ENCODE measurements around the gene HFM1.
"Not testable (repeated sequence)": the region's sequence is repeated elsewhere in the genome, so short reads cannot be mapped to it uniquely, and the experiment has no call there.

The HFM1 gene, protein sequence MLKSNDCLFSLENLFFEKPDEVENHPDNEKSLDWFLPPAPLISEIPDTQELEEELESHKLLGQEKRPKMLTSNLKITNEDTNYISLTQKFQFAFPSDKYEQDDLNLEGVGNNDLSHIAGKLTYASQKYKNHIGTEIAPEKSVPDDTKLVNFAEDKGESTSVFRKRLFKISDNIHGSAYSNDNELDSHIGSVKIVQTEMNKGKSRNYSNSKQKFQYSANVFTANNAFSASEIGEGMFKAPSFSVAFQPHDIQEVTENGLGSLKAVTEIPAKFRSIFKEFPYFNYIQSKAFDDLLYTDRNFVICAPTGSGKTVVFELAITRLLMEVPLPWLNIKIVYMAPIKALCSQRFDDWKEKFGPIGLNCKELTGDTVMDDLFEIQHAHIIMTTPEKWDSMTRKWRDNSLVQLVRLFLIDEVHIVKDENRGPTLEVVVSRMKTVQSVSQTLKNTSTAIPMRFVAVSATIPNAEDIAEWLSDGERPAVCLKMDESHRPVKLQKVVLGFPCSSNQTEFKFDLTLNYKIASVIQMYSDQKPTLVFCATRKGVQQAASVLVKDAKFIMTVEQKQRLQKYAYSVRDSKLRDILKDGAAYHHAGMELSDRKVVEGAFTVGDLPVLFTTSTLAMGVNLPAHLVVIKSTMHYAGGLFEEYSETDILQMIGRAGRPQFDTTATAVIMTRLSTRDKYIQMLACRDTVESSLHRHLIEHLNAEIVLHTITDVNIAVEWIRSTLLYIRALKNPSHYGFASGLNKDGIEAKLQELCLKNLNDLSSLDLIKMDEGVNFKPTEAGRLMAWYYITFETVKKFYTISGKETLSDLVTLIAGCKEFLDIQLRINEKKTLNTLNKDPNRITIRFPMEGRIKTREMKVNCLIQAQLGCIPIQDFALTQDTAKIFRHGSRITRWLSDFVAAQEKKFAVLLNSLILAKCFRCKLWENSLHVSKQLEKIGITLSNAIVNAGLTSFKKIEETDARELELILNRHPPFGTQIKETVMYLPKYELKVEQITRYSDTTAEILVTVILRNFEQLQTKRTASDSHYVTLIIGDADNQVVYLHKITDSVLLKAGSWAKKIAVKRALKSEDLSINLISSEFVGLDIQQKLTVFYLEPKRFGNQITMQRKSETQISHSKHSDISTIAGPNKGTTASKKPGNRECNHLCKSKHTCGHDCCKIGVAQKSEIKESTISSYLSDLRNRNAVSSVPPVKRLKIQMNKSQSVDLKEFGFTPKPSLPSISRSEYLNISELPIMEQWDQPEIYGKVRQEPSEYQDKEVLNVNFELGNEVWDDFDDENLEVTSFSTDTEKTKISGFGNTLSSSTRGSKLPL (N-terminal part only)

DNA sequence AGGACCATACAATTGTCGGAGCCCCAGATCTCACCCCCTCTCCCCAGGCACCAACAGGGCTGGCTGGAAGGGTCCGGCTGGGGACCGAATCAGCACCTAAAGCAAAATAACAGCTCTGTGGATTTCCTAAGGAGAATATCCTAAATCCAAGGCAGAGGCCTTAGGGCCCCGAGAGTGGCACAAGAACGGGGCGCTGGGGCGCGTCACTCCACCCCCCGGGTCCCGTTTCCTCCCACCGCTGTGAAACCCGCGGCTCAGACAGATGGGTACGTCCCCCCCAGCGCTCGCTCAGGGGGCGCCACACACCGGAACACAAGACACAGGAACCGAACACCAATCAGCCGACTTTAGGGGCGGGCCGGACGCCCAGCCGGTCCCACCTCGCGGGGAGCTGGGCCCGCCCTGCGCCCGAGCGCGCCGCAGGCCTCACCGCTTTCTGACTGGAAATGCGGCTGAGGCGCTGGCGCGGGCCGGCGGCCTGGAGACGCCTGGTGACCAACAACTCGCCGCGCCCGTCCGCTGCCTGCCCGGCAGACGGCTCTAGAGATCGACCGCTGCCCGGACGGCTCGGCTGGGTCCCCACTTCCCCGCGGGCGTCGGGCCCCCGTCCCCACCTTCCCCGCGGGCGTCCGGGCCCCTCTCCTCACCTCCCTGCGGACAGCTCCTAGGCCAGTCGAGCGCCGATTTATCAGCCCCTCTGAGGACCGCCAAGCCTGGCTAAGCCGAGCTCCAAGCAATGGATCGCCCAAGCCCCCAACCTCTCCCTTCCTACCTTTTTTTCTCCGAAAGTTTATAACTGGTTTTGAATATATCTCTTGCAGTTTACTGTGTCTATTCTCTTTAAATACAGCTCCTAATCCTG is at the start of gene HFM1:
Gene HFM1 (minus strand): TSS at position 687 of the 862 bp plus-strand sequence. CDS start 3,755 bp downstream, outside the sequence.
- DNase-seq: peak; percentile 79

DNA sequence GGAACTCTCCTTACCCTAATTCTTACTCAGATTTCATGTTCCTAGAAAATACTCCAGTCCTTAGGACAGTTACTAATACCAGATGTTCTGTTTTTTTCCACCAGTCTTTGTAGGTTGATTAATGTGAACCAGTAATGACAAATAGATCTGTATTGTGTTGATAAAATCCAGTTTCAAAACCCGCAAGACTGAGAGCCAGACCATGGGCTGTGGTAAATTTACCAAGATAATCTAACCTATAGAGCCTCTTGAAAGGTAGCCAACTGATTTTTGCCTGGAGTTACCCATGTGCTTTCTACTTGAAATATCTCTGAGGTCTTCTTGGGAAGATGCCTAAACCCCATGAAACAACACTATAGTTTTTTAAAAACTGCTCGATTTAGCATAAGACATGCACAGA is 49.5 kb upstream of the HFM1 start:
- no peak for DNase-seq

DNA sequence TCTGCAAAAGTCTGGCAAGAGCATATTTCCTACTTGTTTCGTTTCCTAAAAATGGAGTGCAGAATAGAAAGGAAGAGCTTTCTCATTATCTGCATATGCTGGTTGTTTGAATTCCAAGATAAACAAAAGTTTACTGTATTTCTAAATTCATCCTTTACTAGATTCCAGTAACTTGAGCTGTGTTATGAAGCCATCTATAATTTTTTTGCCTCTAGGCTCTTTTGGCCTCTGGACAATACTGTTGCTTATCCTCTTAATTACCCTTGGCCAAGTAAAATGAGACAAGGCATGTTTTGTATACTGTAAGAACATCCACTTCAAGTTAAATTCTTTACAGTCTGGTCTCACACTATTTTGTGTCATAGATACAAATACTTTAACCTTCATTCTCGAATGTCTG is 45.6 kb upstream of the HFM1 start:
- DNase-seq: no peak

DNA sequence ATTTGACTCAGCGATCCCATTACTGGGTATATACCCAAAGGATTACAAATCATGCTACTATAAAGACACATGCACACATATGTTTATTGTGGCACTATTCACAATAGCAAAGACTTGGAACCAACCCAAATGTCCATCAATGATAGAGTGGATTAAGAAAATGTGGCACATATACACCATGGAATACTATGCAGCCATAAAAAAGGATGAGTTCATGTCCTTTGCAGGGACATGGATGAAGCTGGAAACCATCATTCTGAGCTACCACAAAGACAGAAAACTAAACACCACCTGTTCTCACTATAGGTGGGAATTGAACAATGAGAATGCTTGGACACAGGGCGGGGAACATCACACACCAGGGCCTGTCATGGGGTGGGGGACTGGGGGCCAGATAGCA is 43.1 kb upstream of the HFM1 start:
- not testable (repeated sequence) for DNase-seq

DNA sequence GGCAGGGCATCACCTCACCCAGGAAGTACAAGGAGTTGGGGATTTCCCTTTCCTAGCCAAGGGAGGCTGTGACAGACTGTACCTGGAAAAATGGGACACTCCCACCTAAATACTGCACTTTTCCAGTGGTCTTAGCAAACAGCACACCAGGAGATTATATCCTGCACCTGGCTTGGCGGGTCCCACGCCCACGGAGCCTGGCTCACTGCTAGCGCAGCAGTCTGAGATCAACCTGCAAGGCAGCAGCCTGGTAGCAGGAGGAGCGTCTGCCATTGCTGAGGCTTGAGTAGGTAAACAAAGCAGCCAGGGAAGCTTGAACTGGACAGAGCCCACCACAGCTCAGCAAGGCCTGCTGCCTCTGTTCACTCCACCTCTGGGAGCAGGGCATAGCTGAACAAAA is 37.3 kb upstream of the HFM1 start:
- not testable (repeated sequence) for DNase-seq

DNA sequence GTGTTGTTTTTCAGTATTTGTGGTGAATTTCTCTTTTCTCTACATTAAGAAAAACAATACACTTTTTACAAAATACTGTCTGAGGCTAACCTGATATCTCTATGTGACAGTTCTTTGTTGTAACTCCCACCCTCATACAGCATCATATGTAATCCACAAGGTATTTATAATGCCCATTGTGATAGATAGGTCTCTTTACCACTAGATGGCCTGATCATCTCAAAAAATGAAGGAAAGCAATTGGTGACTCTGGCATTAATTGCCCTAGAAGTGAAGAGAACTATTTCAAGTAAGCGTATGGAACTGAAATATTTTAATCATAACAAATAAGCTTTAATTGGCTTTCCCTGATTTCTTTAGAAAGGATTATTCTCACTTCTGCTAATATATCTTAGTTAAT is 36.2 kb upstream of the HFM1 start:
- DNase-seq: no peak

DNA sequence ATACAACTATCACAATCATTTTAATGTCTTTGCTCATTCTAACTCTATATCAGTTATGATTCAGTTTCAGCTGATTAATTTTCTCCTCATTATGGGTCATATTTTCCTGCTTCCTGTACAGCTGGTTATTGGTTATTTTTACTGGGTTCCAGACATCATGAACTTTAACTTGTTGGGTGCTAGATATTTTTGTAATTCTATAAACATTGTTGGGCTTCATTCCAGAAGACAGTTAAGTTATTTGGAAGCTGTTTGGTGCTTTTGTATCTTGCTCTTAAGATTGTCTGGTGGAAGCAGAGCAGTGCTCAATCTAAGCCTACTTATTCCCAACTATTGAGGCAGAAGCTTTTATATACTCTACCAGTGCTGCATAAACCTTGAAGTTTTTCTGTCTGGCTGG is 34.4 kb upstream of the HFM1 start:
- DNase-seq: no peak

DNA sequence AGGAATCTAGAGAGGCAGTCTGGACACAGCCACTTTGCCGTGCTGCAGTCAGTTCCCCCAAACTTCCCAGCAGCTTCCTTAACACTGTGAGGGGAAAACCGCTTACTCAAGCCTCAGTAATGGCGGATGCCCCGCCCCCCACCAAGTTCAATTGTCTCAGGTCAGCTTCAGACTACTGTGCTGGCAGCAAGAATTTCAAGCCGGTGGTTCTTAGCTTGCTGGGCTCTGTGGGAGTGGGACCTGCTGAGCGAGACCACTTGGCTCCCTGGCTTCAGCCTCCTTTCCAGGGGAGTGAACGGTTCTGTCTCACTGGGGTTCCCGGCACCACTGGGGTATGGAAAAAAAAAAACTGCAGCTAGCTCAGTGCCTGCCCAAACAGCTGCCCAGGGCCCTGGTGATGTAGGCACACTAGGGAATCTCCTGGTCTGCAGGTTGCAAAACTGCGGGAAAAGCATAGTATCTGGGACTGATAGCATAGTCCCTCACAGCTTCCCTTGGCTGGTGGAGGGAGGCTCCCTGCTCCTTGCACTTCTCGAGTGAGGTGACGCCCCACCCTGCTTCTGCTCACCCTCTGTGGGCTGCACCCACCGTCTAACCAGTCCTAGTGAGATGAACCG is 23.7 kb upstream of the HFM1 start:
- DNase-seq: peak; percentile 7

DNA sequence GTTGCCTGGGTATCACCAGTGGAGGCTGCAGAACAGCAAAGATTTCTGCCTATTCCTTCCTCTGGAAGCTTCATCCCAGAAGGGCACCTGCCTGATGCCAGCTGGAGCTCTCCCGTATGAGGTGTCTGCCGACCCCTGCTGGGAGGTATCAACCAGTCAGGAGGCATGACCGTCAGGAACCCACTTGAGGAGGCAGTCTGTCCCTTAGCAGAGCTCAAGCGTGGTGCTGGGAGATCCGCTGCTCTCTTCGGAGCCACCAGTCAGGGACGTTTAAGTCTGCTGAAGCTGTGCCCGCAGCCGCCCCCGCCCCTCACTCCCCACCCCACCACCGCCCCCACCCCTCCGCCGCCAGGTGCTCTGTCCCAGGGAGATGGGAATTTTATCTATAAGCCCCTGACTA is 23.1 kb upstream of the HFM1 start:
- no peak for DNase-seq

DNA sequence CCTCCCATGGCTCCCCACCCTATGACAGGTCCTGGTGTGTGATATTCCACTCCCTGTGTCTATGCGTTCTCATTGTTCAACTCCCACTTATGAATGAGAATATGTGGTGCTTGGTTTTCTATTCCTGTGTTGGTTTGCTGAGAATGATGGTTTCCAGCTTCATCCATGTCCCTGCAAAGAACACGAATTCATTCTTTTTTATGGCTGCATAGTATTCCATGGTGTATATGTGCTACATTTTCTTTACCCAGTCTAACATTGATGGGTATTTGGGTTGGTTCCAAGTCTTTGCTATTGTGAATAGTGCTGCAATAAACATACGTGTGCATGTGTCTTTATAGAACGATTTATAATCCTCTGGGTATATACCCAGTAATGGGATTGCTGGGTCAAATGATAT is 17.9 kb upstream of the HFM1 start:
- DNase-seq: not testable (repeated sequence)

DNA sequence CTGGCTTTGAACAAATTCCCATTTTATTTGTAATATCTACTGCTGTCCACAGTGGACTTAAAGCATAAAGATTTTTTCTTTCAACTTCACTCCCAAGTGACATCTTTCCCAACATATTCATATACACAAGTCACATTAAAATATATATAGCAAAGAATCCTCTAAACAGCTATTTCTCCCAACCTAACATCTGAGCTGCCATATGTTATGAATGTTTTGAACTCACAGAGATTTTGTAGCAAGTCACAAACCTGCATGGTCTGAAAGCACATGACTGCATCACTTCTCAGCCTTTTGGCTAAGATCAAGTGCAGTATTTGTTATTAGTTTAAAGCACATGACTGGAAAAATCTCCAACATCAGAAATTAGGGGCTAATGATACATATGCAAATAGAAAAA is 7.7 kb upstream of the HFM1 start:
- no peak for DNase-seq

DNA sequence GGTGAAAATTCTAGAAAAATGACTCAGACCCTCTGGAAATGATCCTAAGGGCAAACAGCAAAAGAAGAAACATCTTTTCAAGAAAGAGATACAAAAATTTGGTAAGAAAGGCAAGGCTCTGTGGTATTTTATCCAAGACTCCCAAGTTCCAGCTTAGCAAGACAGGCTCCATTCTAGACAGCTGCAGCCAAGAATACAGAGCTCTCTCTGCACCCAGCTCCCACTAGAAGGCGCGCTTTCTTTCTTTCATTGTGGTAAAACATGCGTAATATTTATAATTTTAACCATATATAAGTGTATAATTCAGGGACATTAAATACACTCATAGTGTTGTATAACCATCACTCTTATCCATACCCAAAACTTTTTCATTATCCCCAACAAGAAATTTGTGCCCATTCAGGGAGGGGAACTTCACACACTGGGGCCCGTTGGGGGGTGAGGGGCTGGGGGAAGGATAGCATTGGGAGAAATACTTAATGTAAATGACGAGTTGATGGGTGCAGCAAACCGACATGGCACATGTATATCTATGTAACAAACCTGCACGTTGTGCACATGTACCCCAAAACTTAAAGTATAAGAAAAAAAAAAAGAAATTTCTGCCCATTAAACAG is 2.2 kb upstream of the HFM1 start:
- DNase-seq: no peak

DNA sequence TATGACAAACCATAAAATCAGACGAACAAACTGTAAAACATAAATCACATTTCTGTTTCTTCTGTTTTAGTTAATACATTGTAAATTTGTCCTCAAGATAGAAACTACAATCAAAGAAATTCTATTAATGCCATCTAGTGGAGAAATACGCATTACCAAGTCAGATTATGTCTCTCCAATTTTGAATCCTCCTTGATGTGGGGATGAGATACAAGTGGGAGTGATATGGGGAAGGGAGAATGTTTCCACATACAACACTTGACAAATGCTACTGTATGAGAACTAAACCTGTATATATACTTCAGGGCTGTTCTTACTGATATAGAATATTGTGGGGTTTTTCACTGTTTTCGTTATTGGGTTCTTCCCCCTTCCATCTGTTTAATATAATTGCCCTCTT is 2.6 kb downstream of the HFM1 start:
- DNase-seq: no peak

DNA sequence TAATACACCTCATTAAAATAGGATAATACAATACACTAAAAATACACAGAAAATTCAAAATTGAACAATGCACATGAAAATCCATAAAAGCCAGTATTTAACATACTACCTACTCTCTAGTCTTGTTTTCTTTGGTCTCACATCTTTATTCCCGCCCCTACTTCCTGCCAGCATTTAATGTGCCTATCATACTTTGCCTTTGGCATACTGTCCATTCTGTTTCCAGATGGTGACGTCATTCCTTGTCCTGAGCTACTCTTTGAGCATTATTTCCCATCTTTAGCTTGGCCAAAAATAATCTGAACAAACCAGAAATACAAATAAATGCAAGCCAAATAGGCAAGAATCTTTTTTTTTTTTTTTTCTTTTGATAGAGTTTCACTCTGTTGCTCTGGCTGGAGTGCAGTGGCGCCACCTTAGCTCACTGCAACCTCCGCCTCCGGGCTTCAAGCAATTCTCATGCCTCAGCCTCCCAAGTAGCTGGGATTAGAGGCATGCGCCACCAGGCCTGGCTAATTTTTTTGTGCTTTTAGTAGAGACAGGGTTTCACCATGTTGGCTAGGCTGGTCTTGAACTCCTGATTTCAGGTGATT is 4.4 kb downstream of the HFM1 start:
- DNase-seq: no peak

DNA sequence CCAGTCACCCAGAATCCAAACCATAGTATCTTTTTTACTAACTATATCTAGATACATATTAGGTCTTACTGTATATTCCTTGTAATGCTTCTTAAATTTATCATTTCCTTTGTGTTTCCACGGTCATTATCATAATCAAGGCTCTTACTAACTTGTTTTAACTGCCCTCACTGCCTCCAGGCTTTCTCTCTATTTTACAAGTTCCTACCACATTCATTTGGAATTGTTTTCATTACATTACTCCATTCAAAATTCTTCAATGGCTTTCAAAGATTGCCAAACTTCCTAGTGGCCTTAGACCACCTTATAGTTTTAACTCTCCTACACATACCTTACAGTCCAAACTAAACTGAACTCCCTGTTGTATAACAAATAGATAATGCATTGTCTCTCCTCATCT is 6.3 kb downstream of the HFM1 start:
- no peak for DNase-seq

DNA sequence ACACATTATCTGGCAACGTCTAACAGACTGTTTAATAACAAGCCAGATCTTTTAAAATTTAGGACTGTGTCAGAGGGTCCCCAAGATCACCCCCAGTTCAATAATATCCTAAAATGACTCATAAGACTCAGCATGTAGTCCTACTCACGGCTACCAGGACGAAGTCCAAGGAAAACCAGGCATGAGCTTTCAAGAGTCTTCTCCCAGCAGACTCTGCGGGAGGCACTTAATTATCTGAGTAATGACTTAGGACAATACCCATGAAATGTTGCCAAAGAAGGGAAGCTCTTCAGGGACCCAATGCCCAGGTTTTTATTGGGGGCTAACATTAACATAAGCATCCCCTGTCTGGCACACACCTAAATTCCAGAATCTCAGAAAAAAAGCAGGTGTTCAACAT is 7.0 kb downstream of the HFM1 start:
- DNase-seq: peak; percentile 4

DNA sequence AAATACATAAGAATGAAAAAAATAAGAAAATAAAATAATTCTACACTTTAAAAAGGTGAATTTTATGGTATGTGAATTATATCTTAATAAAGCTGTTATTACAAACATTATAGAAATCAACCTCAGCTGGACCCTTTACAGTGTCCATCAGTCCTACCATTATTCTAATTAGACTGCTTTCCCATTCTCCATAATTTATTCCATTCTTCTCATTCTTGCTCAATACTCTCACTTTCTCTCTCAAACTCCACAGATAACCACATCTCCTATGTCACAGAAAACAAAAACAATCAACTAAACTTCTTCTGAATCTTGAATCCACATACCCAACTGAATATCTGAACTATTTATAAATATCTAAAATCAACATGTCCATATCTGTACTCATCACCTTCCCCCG is 11.6 kb downstream of the HFM1 start:
- DNase-seq: no peak

DNA sequence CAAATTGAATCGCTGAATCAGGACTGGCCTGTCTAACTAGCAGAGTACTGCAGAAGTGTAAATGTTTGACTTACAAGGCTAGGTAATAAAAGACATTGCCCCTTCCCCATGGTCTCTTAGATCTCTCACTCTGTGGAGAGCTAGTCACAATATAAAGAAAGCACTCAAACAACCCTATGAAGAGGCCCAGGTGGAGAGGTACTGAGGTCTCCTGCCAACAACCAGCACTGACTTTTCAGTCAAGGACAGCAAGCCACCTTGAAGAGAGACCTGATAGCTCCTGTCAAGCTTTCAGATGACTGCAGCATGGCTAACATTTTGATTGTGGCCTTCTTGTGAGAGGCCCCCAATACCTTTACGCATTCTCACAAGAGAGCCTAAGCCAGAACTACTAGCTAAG is 18.5 kb downstream of the HFM1 start:
- no peak for DNase-seq

DNA sequence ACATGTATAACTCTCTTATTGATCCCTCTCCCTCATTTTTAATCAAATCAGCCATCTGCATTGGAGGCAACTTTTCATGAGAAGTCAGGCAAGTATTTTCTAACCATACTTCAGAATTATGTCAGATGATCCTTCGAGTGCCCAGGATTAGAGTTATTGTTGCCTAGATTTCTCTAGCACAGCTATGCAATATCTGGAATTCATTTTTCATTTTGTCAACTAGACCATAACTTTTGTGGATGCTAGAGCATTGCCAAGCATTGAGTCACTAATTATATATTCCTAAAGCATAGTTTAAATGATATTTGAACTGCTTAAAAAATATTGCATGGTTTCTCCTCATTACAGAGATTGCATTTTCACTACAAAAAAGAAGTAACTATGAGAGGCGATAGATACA is 21.2 kb downstream of the HFM1 start:
- no peak for DNase-seq

DNA sequence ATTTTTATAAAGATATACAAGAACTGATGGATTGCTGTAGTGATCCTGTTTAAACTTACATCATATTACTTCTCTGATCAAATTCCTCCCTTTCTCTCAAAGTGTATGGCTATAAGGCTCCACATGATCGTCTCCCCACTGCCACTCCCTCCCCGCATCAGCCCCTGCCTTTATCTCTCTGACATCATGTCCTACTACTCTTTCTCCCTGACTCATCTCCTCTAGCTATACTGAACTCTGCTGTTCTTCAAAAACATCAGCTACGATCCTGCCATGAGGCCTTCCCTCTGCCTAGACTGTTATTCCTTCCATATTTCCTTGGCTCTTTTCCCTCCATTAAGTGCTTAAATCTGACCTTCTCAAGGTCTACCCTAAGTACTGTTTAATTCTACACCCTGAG is 22.8 kb downstream of the HFM1 start:
- no peak for DNase-seq

DNA sequence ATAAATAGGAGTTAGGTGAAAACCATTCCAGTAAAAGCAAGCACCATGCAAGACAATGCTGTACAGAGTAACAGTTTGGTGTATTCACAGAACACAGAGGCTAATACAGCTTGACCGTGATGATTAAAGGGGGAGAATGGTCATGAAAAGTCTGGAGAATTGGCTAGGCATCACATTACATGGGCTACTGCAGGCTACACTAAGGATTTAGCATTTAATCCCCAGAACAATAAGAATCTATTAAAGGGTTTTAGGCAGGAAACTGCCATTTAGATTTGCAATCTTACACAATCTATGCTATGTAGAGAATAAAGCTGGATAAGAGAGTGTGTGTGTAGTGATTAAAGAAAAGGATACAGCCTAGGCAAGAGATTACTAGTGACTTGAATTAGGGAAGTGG is 30.6 kb downstream of the HFM1 start:
- no peak for DNase-seq
